NCI-H2107 (cell line): ENCODE data around the gene KRTAP9-8.
"Not testable (repeated sequence)": the region's sequence is repeated elsewhere in the genome, so short reads cannot be mapped to it uniquely, and the experiment has no call there.

Experiments used
- DNase-seq: peaks from one replicate; lab custom pipeline; 2025; lab: John Stamatoyannopoulos, UW

Gene KRTAP9-8

GRCh38 chr17:41255381-41256290, 17.8 kb downstream of the KRTAP9-8 start, which contains the start of gene KRTAP9-9:
Gene KRTAP9-9, plus strand, starts transcription at chr17:41255384.
- DNase-seq: not testable (repeated sequence)

DNA sequence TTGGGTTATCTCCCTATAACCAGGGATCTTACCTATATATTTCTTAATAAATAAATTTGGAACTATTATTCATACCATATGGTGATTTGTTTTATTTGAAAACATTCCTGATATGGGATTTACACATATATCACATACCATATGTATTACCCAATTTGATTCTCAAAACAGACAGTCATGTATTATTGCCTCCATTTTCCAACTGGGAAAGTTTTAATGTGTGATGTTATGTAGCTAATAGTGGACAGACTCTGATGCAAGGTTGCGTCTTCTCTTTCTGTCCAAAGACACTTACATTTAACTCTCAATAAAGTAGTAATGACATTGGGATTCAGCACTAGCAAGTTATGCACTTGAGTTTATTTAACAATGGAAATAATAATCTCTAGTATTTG, 18.5 kb downstream of the KRTAP9-8 start:
- no peak for DNase-seq

DNA sequence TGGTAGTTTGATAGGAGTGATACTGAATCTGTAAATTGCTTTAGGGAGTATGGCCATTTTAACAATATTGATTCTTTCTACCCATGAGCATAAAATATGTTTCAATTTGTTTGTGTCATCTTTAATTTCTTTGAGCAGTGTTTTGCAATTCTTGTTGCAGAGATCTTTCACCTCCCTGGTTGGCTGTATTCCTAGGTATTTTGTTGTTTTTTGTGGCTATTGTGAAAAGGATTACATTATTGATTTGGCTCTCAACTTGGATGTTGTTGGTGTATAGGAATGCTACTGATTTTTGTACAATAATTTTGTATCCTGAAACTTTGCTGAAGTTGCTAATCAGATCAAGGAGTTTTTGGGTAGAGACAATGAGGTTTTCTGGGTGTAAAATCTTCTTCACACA, 20.6 kb downstream of the KRTAP9-8 start:
- no peak for DNase-seq

DNA sequence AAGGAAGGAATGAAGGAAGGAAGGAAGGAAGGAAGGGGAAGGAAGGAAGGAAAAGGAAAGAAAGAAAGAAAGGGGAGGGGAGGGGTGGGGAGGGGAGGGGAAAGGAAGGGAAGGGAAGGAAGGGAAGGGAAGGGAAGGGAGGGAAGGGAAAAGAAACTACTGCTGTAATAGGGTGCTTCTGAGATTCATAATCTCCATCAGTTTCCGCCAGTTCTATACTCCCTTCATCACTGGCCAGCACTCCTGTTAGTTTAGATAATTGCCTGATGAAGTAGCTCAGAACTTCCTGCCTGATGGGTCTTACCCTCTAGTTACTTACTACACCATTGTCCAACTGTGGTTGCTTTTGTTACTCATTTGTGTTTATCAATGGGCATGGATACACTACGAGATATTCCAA, 25.4 kb downstream of the KRTAP9-8 start:
- DNase-seq: no peak

DNA sequence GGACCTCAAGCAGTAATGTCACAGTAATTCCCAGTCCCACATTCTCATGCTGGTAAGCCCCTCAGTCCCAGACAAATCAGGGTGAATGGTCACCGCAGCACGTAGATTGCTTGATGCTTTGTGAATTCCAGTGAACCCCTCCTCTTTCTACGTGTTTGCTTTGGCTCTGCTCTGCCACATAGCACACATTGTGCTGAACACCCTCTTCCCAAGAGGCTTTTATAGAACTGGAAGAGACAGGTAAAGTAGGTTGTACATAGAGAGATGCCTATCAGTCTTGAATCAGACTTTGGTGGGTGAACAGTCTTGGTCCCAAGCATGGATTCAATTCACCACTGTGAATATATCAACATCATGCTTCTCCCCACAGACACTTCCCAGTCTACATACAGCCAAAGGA, 26.8 kb downstream of the KRTAP9-8 start:
- DNase-seq: no peak

DNA sequence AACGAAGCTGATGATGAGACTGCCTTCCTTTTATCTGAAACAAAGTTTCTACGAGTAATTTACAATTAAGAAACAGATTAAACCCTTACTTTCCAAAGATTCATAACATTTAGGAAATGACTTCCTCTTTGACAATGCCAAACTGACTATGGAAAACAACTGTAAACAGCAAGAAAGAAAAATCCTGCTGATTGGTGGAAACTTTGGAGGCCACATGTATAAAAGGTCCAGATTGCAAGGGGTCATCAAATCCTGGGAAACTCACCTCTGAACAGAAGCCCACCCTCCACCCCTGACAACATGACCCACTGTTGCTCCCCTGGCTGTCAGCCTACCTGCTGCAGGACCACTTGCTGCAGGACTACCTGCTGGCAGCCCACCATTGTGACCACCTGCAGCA, 27.3 kb downstream of the KRTAP9-8 start, which contains the start of gene KRTAP9-6:
KRTAP9-6 (plus strand) TSS at position 301 of the 400 bp plus-strand sequence; CDS start at position 301, 0 bp downstream.
- no peak for DNase-seq

DNA sequence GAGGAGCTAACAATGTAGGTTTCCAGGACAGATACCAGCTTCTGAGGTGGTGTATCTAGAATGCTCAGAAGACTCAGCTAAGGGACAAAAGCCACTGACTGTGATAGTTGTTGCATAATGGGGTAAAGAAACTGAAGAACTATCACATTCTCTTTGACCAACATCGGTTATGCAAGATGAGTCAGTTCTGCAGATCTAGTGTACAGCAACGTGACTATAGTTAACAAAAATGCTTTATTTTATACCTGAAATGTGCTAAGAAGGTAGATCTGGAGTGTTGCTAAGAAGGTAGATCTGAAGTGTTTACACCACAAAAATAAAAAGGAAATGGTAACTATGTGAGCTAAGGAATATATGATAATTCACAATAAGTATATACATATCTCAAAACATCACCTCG, 29.9 kb downstream of the KRTAP9-8 start:
- DNase-seq: no peak

DNA sequence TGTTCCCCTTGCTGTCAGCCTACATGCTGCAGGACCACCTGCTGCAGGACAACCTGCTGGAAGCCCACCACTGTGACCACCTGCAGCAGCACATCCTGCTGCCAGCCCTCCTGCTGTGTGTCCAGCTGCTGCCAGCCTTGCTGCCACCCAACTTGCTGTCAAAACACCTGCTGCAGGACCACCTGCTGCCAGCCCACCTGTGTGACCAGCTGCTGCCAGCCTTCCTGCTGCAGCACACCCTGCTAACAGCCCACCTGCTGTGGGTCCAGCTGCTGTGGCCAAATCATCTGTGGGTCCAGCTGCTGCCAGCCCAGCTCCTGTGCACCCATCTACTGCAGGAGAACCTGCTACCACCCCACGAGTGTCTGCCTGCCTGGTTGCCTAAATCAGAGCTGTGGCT, 33.5 kb downstream of the KRTAP9-8 start:
- DNase-seq: not testable (repeated sequence)

- no peak for DNase-seq
Measured at GRCh38 chr17:41271858-41272257, 34.1 kb downstream of the KRTAP9-8 start.

- not testable (repeated sequence) for DNase-seq
Measured at GRCh38 chr17:41275648-41276190, 37.9 kb downstream of the KRTAP9-8 start, which contains the start of gene KRTAP9-7. Gene KRTAP9-7, plus strand, starts transcription at chr17:41275698. Its CDS starts 0 bp downstream, at chr17:41275698.

DNA sequence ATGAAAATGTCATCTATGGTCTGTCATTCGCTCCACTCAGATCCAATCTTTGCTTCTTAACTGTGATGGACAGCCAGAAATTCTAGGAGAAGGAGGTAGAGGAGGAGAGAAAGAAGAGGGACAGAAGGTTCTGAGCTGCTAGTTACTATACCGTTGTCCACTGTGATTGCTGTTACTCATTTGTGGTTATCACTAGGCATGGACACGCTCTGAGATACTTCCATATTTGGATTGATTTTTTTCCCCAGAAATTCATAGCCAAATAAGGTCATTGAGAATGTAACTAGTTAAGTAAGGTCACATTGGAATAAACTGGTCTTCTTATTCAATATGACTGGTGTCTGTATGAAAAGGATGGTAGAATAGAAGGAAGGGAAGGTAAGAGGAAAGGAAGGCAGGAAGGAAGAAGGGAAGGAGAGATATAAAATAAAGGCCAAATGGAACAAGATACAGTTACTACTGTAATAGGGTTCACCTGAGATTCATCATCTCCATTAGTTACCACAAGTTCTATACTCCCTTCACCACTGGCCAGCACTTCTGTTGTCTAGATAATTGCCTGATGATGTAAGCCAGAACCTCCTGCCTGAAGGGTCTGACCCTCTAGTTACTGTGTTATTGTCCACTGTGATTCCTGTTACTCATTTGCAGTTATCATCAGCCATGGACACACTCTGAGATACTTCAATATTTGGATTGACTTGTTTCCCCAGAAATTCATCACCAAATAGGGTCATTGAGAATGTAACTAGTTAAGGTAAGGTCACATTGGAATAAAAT, 40.6 kb downstream of the KRTAP9-8 start:
- no peak for DNase-seq

DNA sequence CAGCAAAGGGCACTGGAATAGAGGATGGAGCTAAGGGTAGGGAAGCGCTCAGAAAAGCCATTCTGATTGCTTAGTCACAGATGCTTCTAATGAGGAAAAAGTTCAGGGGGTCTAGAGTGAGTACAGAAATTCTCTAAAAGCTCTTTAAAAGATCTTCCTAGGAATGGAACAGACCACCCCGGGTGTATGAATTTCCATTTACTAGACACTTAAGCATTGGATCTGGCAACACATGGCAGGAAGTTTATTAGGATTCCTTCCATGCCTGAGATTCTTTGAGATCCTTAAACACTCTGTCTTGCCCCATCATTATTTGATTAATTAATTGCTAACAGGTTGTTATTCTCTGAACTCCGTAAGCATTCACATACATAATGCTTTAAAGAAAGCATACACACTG, 46.2 kb downstream of the KRTAP9-8 start:
- no peak for DNase-seq

DNA sequence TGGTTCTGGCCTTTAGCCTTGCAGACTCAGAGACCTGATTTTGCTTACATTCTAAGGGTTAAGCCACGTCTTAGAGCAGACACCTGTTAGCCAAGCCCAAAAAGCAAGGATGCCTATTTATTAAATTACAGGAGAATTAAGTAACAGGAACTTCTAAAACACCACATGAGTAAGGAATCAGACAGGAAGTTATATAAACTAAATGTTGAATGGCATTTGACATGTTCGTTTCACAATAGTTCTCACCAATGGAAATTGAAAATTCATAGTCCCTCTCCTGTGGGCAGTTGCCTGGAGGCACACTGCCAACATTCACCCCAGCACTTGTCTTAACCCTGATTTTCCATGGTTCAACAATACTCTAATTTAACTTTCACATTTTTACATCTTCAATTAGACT, 46.7 kb downstream of the KRTAP9-8 start:
- no peak for DNase-seq

DNA sequence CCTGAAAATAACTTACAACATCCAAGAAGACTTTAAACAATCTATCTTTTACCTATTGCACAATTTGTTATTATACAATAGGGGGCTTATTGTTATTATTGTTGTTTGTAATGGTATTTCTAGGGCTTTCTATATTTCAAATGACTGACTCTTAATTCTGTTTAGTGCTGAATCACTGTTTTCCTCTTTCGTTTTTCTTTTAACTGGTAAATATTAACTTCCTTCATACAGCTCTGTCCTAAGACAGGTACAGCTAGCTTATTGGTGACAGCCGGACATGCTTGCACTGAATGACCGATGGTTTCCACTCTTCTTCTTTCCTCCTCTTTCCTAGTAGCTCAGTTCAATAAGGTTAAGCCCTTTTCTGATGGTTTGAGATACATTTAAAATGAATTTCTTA, 49.3 kb downstream of the KRTAP9-8 start:
- DNase-seq: no peak
